HuH-7 (cell line): ENCODE data around the gene ADD3.

Experiments
- DNase-seq: peaks from one replicate; pipeline ENCODE4 v3.0.0; 2011; ENCODE audit warnings: low spot score

ADD3 gene

DNA sequence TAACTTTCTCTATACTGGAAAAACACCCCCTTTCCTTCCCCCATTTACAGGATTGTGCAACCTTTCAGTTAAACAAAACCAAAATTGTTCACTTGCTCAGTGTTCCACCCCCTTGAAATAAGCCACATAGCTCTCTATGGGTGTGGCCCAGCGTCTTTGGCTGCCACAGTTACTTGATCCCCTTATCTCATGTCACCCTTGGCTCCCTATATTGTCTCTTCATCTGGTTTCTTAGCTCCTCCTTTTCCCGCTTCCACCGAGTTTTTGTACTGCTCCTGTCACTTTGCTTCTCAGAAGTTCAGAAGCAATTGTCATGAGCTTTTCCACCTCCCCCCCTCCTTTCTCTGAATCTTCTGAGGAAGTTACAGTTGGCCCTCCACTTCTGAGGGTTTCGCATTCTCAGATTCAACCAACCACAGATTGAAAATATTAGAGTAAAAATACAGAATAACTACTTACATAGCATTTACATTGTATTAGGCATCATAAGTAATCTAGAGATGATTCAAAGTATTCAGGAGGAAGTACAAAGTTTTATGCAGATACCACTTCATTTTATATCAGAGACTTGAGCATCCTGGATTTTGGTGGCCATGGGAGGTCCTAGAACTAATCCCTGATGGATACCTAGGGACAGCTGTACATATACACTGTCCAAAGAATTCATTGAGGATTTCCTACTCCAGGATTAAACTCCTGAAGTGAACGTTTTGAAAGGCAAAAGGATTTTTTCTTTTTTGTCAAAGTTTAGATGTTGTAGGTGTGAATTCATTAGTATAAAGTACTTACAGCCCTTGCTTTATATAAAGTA lies 60.4 kb downstream of the ADD3 start:
- peak; percentile 31 for DNase-seq

DNA sequence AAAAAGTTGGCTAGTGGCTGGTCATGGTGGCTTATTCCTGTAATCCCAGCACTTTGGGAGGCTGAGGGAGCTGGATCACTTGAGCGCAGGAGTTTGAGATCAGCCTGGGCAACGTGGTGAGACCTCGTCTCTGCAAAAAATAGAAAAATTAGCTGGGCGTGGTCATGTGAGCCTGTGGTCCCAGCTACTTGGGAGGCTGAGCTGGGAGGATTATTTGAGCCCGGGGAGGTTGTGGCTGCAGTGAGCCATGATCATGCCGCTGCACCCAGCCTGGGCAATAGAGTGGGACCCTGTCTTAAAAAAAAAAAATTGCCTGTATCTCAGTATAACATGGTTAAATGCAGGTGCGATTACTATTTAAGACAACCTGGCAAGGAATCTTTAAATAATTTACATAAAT lies 61.0 kb downstream of the ADD3 start:
- DNase-seq: no peak

DNA sequence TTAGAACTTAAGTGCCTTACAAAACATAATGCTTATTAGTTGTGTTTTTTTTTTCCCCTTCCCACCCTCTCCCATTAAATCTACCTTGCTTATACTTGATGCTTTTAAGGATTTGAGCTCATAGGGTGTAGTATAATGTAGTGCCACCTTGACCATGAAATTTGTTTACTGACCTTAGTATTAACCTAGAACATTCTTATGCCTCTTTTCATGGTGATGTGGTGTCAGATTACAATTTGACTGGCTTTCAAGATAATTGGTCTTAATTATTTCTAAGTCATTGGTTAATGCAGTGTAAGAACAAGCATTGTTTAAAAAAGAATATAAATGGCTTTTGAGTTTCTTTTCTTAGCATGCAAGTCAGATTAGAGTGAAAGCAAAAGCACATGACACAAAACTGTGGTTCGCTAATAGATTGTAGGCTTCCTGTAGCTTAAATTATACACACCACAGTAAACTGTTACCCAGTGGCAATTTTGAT lies 61.8 kb downstream of the ADD3 start:
- DNase-seq: no peak

DNA sequence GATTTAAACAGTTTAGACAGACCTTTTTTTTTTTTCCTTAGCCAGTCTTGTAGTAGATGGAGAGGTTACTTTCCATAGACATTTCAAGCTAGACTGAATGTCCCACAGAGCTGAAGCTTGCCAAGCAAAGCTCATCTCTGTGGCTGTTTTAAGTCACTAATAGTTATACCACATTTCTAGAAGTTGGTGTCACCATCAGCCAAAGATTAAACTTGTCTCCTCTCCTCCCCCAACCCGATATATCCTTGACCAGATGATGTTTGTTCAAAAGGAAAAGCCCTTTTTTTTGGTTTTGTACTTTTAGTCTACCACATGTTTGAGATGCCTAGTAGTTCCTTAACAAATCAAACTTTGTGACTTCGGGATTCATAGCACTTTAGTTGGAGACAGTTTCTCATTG lies 66.1 kb downstream of the ADD3 start:
- DNase-seq: no peak

DNA sequence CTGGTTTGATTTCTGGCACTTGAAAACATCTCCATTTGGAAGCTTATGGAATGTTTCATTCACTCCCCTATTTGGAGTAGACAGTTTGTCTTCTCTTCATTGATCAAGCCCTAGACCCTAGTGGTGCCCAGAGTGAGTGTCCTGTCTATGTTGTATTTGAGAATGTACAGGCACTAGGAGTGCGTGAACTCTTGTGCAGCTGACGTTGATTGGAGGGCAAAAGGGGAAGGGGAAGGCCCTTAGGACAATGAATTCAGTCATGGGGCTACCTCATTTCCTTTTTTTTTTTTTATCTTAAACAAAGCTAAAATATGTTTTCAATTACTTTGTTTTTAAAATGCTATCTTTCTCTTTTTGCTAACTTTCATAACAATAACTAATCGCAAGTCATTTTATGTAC lies 66.5 kb downstream of the ADD3 start:
- no peak for DNase-seq

DNA sequence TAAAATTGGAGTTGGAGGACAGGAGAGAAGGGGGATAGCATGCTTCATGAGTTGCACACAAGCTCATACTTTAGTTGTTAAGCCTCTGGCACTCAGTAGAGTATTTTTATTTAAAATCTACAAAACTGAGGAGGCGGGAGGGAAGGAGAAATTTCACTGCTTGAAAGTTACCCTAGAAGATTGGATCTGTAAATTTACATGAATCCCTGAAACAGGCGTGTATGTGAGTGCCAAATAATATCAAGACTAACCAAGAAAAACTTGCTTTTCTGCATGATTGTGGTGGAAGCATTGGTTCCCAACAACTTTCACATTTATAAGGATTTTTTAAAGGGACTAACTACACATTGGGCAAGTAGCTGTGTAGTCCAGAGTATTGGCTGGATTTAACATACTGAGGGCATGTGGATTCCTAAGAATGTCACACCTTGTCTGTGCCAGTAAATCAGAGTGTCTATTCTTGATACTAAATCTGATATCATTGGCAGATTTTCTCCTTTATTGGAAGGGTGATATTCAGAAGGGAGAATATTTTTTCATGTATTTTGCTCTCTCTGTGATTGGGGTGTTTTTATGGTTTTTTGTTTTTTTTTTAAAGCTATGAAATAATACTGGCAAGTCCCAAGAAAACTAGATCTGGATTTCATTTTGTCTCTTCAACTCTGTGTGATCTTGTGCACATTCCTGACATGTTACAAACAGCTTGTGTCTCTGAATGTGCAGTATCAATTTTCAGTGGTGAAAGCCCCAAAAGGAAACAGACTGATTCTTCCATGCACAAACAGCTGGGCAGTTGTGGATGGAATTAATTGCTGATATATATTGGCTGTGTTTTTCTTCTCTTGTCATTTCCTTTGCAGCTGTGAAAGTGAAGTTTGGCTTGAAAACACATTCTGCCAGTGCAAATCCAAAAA lies 67.2 kb downstream of the ADD3 start:
- DNase-seq: no peak

DNA sequence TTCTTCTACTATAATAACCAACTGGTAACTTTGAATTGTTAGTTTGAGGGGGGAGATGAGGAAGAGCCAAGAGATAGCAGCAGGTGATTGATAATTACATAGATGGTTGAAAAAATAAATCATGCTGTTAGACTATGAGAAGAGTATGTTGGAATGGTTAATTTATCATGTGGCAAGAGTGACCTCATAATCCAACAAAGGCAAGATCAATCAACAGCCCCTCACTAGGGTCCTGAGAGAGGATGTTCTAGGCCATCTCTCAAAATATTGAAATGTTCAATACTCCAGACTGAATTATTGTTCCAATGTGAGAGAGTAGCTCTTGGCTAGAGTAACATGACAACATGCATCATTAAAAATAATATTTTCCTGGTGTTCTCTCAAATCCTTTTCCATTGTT lies 67.9 kb downstream of the ADD3 start:
- no peak for DNase-seq

DNA sequence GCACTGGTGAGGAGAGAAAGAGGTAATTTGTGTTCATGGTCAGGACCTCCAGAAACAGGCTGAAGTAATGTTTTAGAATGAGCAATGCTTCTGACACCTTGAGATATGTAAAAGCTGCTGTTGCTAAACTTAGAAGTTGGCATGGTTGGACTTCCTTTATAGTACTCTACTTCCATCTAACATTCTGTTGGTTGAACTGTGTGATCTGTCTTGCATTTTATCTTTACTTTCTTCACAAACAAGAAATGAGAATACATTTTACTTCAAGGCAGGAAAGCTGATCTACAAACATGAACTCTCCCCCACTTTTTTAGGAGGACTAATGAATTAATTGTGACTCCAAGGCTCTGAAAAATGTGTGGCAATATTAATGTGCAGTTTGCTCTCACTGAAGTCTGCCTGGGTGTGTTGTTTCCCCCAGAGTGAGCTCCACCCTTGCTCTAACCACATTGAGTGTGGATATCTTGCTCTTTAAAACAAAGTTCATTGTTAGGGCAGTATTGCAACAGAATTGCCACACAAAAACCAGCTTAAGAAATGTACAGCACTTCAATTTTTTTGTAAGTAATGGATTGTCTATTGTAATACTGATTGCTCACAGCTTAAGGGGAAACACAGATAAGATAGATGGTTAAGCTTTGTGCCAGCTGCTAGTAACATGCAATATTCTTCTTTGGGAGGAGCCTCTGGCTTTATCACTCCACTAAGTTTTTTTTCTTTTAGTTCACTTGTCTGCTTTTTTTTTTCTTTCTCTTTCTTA lies 69.0 kb downstream of the ADD3 start:
- DNase-seq: peak; percentile 25

DNA sequence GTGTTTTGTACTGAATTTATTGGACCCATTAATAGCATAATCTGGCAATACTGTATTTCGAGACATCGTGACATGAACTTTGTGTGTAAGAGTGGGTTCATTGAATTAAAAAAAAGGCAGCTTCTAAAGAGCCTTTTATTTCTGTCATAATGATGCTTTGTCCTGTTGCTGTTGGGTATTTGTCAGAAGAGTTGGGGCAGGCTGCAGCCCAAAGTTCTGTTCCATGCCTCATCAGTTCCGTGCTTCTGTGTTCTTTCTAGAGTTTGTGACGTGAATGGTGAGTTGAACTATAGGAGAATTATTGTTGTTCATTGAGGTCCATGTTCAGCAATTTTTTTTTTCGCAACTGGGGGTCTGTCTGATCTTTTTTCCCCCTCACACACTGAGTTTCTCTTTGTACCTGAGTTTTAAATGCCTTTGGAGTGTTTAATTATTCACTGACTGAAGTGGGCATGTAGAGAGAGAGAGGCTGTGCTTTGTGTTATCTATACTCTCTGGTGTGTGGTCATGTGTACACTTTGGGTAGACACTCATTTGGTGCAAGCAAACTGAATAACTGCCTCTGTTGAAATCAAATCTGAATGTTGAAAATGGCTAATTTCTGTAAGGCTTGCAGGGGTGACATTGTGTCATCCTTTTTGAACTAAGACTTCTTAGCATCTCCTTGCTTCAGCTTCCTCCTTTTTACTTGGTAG lies 69.8 kb downstream of the ADD3 start:
- no peak for DNase-seq

DNA sequence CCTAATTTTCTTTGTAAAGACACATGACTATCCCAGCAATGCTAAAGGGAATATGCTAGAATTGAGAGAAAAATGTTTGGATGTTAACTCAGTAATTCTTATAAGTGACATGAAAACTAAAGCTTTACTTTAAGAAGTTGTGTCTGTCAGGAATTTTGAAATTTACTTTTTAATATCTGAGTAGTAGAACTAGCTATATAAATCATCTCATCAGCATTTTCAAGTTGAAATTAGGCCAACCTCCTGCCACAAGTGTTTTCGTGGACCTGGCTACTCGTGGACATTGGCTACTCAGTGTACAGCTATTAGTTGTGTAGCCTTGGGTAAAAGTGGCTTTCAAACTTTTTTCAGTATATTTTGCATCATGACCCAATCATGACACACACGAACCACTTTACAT lies 70.5 kb downstream of the ADD3 start:
- no peak for DNase-seq

DNA sequence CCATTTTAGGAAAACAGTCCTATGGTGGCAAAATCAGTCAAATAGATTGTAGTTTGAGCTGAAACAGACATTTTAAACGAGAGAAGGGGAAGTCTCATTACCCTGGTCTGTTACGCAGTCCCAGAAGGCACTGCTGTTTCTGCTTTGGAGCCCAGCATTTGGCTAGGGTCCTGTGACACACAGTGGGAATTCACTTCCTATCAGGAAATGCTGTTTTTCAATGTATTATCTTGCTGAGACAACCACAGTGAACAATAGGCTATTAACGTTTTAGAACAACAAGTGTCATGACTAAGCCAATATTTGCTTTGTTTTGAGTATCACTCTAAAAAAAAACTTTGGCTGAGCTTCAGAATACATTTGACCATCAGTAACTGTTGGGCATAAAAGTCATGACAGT lies 74.1 kb downstream of the ADD3 start:
- DNase-seq: no peak

DNA sequence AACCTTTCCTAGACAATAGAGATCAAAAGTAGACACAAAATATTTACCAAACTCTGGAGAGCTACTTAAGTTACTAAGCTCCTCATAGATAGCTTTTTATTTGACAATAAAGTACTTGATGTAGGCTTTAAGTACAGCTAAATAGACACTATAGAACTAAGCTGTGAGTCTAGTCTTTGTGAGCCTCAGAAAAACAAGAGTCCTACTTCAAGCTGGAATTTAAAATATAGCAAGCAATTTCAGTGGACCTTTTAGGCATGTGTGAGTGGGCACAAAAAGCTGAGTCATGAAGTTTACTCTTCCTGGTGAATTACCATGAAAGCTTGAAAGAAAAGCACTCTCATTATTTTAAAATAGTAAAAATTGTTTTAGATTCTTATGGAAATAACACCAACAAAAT lies 76.1 kb downstream of the ADD3 start:
- no peak for DNase-seq

DNA sequence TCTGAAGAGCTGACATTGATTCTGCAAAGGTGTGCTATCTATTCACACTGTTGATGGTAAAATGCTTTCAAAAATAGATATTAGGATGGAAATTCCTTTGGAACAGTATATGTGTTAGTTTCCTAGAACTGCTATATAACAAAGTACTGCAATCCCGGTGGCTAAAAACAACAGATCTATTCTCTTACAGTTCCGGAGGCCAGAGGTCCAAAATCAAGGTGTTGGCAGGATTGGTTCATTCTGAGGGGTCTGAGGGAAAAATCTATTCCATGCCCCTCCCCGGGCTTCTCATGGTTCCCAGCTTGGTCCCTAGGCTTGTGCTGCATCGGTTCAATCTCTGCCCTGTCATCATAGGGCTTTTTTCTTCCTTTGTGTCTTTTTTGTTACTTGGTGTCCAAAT lies 79.9 kb downstream of the ADD3 start:
- DNase-seq: no peak

DNA sequence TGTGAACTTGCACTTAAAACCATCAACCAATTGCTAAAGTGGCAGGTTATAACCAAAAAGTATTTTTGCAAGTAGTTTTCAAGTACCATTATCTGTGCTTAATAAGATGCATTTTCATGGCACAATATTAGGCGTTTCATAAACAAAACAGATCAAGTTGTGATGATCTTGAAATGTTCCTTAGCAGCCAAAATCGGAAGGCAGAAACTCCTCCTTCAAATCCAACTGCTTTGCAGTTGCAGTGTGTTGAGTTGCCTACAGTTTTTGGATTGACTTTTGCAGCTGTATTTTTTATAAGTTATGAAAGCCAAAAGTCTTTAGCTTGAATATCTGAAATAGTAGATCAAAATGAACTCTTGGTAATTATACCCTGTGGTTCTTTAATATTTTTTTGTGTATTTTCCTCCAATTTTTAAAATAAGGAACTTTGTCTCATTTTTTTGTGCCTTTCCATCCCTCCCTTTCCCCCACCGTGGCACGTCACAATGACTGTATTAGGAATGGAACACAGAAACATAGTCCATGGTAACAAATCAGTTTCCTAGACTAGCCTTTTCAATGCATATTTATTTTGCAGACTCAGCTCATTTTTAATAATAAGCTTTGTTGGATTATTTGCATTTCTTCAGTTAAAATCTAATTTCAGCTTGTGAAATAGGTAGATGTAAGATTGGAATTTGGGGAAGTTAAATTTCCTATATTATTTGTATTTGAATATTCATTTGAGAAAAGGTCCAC lies 80.8 kb downstream of the ADD3 start:
- no peak for DNase-seq

DNA sequence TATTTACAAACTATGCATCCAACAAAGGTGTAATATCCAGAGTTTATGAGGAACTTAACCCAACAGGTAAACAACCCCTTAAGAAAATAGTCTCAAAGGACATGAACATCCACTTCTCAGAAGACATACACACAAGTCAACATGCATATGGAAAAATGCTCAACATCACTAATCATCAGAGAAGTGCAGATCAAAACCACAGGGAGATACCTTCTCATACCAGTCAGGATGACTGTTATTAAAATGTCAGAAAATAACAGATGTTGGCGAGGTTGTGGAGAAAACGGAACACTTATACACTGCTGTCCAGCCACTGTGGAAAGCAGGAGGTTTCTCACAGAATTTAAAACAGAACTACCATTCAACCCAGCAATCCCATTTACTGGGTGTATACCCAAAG lies 84.0 kb downstream of the ADD3 start:
- no peak for DNase-seq

DNA sequence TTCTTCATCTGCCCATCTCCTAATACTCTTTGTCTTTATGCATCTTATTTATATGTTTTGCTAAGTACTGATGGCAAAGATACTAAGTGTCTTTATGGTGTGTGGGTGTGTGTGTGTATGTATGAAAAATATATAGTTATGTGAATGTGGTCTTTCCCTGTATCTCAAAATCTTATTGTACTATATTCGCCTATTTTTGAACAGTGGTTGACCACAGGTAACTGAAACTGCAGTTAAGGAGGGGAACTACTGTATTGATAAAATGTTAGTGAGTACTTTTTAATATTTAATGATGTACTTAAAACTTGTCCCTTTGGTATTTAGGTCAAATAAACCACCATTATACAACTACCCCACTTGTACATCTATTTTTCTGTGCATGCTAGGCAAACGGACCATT lies 85.9 kb downstream of the ADD3 start:
- no peak for DNase-seq

DNA sequence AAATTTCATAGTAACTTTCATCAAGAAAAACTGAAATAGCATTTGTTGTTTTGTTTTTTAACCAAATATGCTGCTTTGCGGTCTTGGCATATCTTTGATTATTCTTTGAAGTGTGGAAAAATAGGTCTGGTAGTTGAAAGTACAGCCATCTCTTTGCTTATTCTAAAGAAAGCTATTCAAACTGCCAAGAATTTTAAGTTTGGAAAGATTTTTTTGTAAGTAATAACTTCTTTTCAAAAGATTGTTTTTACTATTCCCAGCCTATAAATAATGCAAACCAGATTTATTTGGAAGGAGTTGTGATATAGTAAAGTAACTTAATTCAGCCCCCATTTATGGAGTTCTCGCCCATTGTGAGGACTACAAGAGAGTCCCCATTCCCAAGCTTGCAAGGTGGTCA lies 87.0 kb downstream of the ADD3 start:
- DNase-seq: no peak

DNA sequence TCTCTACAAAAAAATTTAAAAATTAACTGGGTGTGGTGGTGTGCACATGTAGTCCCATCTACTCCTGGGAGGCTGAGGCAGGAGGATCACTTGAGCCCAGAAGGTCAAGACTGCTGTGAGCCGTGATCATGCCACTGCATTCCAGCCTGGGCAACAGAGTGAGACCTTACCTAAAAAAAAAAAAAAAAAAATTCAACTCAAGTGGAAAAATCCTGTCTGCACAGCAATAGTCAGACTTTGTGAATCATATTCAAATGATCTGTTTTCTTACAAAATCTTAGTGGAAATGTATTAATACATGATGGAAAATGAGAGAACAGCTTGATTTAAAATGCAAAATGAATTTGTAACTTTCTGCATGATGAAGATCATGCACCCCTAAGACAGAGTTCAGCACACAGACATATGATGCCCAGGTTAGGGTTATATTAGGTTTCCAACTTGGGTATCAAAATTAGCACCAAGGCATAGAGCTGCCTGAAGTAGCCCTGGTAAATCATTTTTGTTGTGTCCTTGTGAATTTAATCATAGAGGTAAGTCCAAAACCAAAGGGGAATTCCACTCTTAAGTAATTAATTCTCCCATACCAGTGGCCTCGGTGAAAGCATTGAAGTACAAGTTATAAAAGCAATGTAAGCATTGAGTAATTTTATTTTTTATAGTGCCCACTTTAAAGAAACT lies 93.8 kb downstream of the ADD3 start:
- DNase-seq: no peak

DNA sequence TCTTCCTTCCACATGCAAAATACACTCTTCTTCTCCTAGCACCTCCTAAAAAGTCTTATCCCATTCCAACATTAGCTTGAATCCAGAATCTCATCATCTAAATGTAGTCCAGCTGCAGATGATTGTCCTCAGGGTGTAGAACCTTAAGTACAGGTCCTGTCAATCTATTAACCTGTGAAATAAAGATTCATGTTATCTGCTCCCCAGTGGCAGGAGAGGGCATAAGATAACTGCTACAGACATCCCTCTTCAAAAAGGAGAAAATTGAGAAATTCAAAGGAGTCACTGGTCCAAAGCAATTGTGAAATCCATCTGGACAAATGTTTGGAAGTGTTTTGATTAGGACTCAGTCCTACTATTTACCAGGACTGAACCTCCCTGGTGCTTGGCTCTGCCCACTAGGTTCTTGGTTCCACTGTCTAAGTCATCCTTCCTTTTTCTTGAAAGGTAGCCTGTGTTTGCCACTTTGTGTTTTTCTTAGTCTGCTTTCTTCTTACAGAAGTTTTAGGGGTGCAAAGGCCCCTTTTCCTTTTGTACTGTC lies 96.2 kb downstream of the ADD3 start:
- no peak for DNase-seq

DNA sequence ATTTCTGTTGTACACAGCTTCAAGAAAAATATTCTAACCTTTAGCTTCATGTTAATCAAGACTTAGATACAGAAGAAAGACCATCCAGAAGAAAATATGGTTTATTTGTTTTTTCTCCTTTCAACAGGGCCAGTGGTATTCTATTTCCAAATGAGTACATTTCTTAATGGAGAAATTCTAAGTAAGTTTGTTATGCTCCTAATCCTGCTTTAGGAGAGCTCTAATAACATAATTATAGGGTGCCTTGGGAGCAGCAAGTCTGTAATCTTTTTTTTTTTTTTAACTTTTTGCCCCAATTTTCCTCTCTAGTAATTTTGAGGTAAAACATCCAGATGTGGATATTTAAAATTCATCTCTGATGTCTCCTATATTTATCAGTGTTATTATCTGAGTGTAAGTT lies 98.1 kb downstream of the ADD3 start:
- DNase-seq: no peak
